ENCODE data around the gene FHAD1.

The FHAD1 gene

DNA sequence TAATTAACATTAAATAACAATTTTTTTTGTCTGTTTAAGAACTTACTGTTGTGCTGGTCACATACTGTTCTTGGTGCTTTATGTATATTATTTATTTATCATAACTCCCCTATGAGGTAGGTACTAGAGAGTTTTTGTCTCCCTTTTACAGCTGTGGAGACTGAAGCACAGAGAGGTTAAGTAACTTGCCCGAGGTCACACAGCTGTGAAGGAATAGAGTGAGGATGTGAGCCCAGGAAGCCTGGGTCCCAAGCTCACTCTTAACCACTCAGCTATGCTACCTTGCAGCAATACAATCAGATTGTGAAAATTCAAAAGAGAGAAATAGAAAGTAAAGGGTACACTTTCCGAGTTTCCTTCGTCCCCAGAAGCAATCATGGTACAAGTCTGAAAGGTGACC, 35.6 kb upstream of the FHAD1 start:
- no peak overlapping the region for H3K27ac Mint-ChIP-seq
- ATAC-seq (replicated peaks) (no peak), DNase-seq (no peak)
- no peaks in the 10 kb centered on the region for H3K4me1 Mint-ChIP-seq (ENCODE audit: low read depth in 2 of 2)
- no peak overlapping the region for H3K4me3 Mint-ChIP-seq
- no peaks in the 10 kb centered on the region for H3K36me3 Mint-ChIP-seq (ENCODE audit: insufficient read depth)
- H3K9me3 Mint-ChIP-seq: no peaks in the 10 kb centered on the region
- H3K27me3 Mint-ChIP-seq: peaks cover 29 to 72% of the 10 kb centered on the region in 2 donors

DNA sequence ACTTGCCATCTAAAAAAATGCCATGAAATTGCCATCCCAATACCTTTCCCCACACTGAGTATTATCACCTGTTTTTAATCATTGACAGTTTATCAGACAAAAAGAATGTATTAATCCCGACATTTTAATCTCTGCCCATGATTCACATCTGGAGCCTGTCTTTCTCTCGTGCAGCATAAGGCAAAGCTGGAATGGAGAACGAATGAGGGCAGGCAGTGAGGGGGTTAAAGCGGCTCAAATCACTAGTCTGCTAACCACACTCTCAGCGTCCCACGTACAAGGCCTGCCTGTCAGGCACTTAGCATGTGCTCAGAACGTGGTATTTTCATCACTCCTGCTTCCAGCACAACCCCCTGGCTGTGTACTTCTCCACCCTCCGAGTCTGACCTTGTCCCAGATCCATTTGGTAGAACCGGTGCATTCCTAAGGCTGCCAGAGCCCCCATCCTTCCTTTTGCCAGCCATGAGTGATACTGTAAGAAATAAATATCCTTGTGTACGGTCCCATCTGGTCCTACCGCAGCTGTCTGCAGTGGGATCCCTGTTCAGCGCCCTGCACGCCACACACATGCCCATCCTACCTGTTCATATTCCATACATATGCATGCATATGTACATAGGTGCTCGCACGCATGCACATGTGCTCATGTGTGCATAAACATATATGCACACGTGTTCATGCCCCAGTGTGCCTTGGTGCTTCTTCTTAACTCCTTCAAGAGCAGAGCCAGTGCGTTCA, 34.6 kb upstream of the FHAD1 start:
- H3K9me3 Mint-ChIP-seq: no peaks in the 10 kb centered on the region
- no peak overlapping the region for H3K27ac Mint-ChIP-seq
- no peak for DNase-seq
- H3K27me3 Mint-ChIP-seq: peaks cover 29 to 63% of the 10 kb centered on the region in 2 donors
- ATAC-seq (replicated peaks): no peak
- H3K36me3 Mint-ChIP-seq (ENCODE audit: insufficient read depth): no peaks in the 10 kb centered on the region
- no peak overlapping the region for H3K4me3 Mint-ChIP-seq
- H3K4me1 Mint-ChIP-seq (ENCODE audit: low read depth in 2 of 2): peaks cover 0 to 3% of the 10 kb centered on the region in 2 donors

DNA sequence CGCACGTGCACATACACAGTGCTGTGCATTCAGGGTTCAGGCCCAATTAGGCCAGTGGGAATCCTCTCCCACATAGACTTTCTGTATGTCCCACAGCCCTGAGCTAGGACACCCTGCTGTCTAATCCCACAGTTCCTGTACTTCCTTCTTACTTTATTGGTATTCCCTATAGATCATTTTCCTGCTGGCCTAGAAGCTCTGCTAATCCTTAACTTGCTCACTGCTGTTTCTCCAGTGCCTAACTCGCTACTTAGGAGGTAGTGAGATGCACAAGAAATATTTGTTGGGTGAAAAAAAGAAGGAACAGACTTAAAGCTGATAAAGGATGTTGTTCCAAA, 34.1 kb upstream of the FHAD1 start:
- Mint-ChIP-seq H3K4me1 (ENCODE audit: low read depth in 2 of 2) (peaks cover 2 to 8% of the 10 kb centered on the region in 2 donors), H3K27ac (no peak overlapping the region), H3K36me3 (ENCODE audit: insufficient read depth) (no peaks in the 10 kb centered on the region), H3K4me3 (no peak overlapping the region), H3K9me3 (no peaks in the 10 kb centered on the region), H3K27me3 (peaks cover 29 to 57% of the 10 kb centered on the region in 2 donors)
- DNase-seq: no peak
- no peak for ATAC-seq (replicated peaks)

DNA sequence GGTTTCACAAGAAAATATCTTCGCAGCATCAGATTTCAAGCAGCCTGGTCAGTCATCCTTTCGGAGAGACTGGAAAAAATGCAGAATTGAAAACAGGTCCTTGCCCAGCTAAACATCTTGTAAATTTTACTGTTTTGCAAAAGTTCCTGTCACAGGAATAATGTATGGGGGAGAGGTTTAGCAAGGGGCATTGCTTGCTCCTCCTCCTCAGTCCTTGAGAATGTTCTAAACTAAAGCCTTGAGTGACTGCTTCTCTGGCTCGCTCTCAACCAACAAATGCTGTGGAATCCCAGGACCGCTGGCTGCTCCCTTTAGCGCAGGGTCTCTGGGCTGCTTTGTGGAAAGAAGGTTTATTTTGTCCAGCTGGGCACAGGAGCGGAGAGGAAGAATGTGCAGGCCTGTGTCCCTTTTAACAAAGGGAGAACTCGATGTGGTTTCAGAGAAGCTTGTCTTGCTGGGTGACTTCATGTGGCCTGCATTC, 33.6 kb upstream of the FHAD1 start:
- H3K4me1 Mint-ChIP-seq (ENCODE audit: low read depth in 2 of 2): peaks cover 6 to 13% of the 10 kb centered on the region in 2 donors
- no peak overlapping the region for H3K27ac Mint-ChIP-seq
- DNase-seq (no peak), ATAC-seq (replicated peaks) (no peak)
- H3K27me3 Mint-ChIP-seq: peaks cover 29 to 53% of the 10 kb centered on the region in 2 donors
- no peak overlapping the region for H3K4me3 Mint-ChIP-seq
- no peaks in the 10 kb centered on the region for H3K9me3 Mint-ChIP-seq
- no peaks in the 10 kb centered on the region for H3K36me3 Mint-ChIP-seq (ENCODE audit: insufficient read depth)

DNA sequence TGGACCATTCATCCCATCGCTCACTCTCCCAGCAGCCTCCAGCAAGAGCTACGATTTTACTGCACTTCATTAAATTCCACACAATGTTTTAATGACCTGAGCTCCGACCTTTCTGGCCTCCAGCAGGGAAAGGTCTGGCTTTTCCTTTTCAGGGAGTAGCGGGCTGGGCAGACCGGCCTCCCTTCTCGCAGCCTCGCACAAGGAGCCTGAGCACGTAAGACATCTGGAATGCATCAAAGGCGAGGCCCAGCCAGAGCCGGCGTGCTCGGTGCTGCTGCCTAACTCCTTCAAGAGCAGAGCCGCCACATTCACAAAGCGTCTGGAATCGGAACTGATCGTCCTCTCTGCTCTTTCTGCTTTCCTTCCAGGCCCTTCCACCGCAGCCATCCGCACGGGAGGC, 32.5 kb upstream of the FHAD1 start:
- no peak for ATAC-seq (replicated peaks)

DNA sequence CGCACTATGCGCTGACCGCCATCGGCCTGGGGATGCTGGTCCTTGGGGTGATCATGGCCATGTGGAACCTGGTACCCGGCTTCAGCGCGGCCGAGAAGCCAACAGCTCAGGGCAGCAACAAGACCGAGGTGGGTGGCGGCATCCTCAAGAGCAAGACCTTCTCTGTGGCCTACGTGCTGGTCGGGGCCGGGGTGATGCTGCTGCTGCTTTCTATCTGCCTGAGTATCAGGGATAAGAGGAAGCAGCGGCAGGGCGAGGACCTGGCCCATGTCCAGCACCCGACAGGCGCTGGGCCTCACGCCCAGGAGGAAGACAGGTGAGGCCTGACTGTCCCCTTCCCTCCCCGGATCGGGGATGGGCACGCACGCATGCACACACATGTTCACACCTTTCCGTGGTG, 31.9 kb upstream of the FHAD1 start:
- Mint-ChIP-seq H3K27ac (no peak overlapping the region), H3K9me3 (no peaks in the 10 kb centered on the region), H3K4me3 (no peak overlapping the region), H3K36me3 (ENCODE audit: insufficient read depth) (no peaks in the 10 kb centered on the region), H3K27me3 (peaks cover 20 to 43% of the 10 kb centered on the region in 2 donors), H3K4me1 (ENCODE audit: low read depth in 2 of 2) (peaks cover 10 to 21% of the 10 kb centered on the region in 2 donors)
- ATAC-seq (replicated peaks) (no peak), DNase-seq (no peak)

More for the DNA sequence above, 32.5 kb upstream of the FHAD1 start:
- H3K27me3 Mint-ChIP-seq: peaks cover 26 to 49% of the 10 kb centered on the region in 2 donors
- no peaks in the 10 kb centered on the region for H3K36me3 Mint-ChIP-seq (ENCODE audit: insufficient read depth)
- no peak for DNase-seq
- no peak overlapping the region for H3K4me3 Mint-ChIP-seq
- peaks cover 10 to 21% of the 10 kb centered on the region in 2 donors for H3K4me1 Mint-ChIP-seq (ENCODE audit: low read depth in 2 of 2)
- H3K27ac Mint-ChIP-seq: no peak overlapping the region
- no peaks in the 10 kb centered on the region for H3K9me3 Mint-ChIP-seq

DNA sequence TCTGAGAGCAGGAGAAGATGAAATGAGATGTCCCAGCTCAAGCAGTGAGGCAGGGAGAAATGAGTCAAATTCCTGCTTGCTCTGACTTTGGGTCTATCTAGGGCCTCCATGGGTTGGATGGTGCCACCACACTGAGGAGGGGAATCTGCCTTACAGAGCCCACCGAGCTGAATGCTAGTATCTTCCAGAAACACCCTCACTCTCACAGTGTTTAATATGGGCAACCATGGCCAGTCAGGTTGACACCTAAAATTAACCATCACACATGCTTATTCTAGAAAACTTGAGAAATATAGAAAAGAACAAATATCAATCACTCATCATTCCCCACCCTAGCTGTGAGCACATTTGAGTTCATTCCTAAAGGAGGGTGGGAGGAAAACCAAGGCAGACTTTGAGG, 29.4 kb upstream of the FHAD1 start:
- no peak for DNase-seq
- Mint-ChIP-seq H3K27me3 (peaks cover 5 to 40% of the 10 kb centered on the region in 2 donors), H3K36me3 (ENCODE audit: insufficient read depth) (no peaks in the 10 kb centered on the region), H3K4me3 (peak overlapping the region in 1 of 2 donors; percentile 18), H3K9me3 (no peaks in the 10 kb centered on the region), H3K4me1 (ENCODE audit: low read depth in 2 of 2) (peaks cover 10 to 21% of the 10 kb centered on the region in 2 donors), H3K27ac (no peak overlapping the region)
- no peak for ATAC-seq (replicated peaks)

DNA sequence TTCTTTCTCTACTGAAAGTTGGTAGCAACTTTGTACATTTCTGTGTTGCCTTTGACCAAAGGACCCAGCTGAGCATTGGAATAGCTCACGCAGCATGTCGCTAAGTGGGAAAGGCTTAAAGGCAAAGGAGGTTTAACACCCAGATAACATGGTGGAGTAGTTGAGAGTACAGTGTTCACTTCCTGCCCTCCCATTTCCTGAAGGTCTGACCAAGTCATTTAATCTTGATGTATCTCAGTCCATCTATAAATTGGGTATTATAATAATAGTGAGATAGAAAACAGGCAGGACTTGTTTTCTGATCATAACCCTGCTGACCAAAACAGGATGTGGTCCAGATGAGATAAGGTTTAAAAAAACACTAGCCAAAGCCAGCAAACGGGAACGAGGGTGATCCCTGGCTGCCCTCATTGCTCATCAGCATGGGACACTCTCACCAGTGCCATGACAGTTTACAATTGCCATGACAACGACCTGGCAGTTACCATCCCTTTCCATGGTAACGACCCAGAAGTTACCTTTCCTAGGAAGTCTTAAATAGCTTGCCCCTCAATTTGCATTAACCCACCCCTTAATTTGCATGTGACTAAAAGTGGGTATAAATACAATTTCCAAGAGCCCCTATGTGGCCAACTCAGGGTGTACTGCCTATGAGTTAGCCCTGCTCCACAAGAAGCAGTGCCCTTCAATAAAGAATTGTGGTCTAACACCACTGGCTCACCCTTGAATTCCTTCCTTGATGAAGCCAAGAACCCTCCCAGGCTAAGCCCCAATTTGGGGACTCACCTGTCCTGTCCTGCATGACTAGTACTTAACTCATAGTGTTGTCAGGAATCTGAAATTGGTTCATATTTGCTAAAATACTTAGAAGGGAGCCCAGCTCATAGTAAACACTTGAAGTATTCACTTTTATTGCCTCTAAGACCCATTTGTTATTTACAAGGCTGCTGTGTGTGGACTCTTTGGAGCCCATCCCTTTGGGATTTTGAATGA, 28.4 kb upstream of the FHAD1 start:
- H3K9me3 Mint-ChIP-seq: no peaks in the 10 kb centered on the region
- ATAC-seq (replicated peaks) (peak; percentile 40), DNase-seq (no peak)
- H3K4me1 Mint-ChIP-seq (ENCODE audit: low read depth in 2 of 2): peaks cover 10 to 21% of the 10 kb centered on the region in 2 donors
- H3K4me3 Mint-ChIP-seq: peak overlapping the region; percentile 18 to 38
- H3K27ac Mint-ChIP-seq: peak overlapping the region in 1 of 2 donors; percentile 44
- H3K36me3 Mint-ChIP-seq (ENCODE audit: insufficient read depth): no peaks in the 10 kb centered on the region
- H3K27me3 Mint-ChIP-seq: peaks cover 0 to 40% of the 10 kb centered on the region in 2 donors

DNA sequence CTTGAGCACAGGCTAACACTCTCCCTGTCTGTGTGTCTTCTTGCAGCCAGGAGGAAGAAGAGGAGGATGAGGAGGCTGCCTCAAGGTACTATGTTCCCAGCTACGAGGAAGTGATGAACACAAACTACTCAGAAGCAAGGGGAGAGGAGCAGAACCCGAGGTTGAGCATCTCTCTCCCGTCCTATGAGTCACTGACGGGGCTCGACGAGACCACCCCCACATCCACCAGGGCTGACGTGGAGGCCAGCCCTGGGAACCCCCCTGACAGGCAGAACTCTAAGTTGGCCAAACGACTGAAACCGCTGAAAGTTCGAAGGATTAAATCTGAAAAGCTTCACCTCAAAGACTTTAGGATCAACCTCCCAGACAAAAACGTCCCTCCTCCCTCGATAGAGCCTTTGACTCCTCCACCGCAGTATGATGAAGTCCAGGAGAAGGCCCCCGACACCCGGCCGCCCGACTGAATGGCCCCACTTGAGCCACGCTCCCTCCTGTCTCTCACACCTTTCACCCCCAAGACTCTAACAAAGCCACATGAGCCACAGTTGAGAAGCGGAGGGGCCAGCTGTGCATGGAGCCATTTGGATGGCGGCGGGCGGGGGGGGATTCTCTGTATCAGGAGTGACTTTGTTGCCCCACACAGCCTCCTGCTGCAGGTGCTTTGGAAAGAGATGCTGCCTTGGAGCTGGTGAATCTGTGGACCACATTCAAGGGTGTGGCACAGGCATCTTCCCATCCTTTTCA, 27.6 kb upstream of the FHAD1 start:
- Mint-ChIP-seq H3K27ac (peak overlapping the region in 1 of 2 donors; percentile 44), H3K9me3 (no peaks in the 10 kb centered on the region), H3K4me3 (peak overlapping the region in 1 of 2 donors; percentile 38), H3K4me1 (ENCODE audit: low read depth in 2 of 2) (peaks cover 12 to 21% of the 10 kb centered on the region in 2 donors), H3K27me3 (peaks cover 0 to 40% of the 10 kb centered on the region in 2 donors), H3K36me3 (ENCODE audit: insufficient read depth) (no peaks in the 10 kb centered on the region)
- no peak for ATAC-seq (replicated peaks)
- DNase-seq: no peak

DNA sequence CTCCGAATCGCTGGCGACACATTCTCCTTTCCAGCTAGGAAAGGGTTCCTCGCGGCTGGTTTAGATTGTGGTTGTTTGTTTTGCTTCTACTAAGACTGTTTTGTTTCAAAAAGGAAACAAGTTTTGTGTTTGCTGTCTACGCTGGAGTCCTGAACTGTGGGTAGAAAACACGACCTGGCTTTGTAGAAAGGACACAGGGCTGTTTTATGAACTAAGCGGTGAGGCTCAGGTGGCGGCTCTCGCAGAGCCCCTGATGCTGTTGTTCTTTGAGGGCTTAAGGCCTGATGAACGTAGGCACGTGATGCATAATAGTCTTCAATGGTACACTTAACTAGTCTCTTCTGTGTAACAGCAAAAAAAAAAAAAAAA, 27.0 kb upstream of the FHAD1 start:
- no peaks in the 10 kb centered on the region for H3K9me3 Mint-ChIP-seq
- peaks cover 0 to 43% of the 10 kb centered on the region in 2 donors for H3K27me3 Mint-ChIP-seq
- H3K36me3 Mint-ChIP-seq (ENCODE audit: insufficient read depth): no peaks in the 10 kb centered on the region
- peaks cover 12 to 21% of the 10 kb centered on the region in 2 donors for H3K4me1 Mint-ChIP-seq (ENCODE audit: low read depth in 2 of 2)
- ATAC-seq (replicated peaks) (no peak), DNase-seq (no peak)
- H3K27ac Mint-ChIP-seq: no peak overlapping the region
- no peak overlapping the region for H3K4me3 Mint-ChIP-seq

DNA sequence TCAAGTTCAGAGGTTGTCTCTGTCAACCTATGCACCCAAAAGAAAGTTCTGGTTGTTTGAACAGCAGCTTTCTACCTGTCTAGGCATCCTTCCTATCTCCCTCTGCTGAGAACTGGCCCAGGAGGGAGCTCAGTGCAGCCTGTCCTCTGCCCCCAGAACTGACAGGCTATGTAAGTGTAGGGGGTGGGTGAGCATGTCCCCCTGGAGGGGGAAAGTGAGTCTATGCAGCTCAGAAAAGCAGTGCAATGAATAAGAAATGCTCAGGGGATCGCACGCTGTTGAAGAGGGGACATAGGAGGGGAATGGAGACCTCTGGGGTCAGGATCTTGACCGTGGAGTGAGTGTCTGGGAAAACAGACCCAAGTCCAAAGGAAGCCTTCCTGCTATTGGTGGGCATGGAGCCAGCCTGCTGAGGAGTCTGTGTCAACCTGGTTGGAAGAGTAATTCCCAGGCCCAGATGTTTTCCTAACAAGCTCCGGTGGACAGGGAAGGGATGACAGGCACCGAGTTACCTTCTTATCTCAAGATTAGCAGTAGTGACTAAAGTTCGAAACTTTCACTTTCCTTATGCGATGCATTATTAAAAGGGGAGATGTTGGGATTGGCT, 26.1 kb upstream of the FHAD1 start:
- H3K27ac Mint-ChIP-seq: peak overlapping the region in 1 of 2 donors; percentile 78
- peaks cover 0 to 43% of the 10 kb centered on the region in 2 donors for H3K27me3 Mint-ChIP-seq
- H3K9me3 Mint-ChIP-seq: no peaks in the 10 kb centered on the region
- DNase-seq: no peak
- no peak overlapping the region for H3K4me3 Mint-ChIP-seq
- ATAC-seq (replicated peaks): no peak
- no peaks in the 10 kb centered on the region for H3K36me3 Mint-ChIP-seq (ENCODE audit: insufficient read depth)
- peaks cover 12 to 21% of the 10 kb centered on the region in 2 donors for H3K4me1 Mint-ChIP-seq (ENCODE audit: low read depth in 2 of 2)

DNA sequence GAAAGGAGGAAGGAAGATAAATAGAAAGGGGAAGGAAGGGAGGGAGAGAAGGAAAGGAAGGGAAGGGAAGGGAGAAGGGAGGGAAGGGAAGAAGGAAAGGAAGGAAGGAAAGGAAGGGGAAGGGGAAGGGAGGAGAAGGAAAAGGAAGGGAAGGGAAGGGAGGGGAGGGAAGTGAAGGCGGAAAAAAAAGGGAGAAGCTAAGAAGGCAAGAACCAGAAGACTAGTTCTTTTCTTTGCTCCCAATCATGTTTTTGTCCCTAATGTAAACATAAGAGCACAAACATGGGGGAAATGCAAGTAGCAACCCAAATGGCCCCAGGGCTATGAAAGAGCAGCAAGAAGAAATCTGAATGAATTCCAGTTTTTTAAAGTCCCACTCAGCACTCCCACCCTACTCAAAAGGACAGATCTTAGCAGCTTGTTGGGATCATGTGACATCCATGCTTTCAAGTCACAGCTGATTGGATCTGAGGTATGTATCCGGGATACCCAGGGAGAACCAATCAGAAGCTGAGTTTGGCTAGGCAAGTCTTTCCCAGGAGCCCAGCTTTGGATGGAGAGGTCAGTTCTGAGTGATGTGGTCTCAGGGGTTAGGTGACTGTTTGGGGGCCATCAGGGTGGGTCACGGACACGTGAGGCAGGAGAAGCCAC, 24.2 kb upstream of the FHAD1 start:
- no peaks in the 10 kb centered on the region for H3K36me3 Mint-ChIP-seq (ENCODE audit: insufficient read depth)
- peaks cover 0 to 43% of the 10 kb centered on the region in 2 donors for H3K27me3 Mint-ChIP-seq
- H3K4me3 Mint-ChIP-seq: no peak overlapping the region
- no peaks in the 10 kb centered on the region for H3K9me3 Mint-ChIP-seq
- peaks cover 12 to 14% of the 10 kb centered on the region in 2 donors for H3K4me1 Mint-ChIP-seq (ENCODE audit: low read depth in 2 of 2)
- ATAC-seq (replicated peaks): no peak
- no peak for DNase-seq
- no peak overlapping the region for H3K27ac Mint-ChIP-seq

Data from effector memory CD8-positive, alpha-beta T cell (primary cell).